AG09319 (cell line): ENCODE data around the gene KLRF1.

Experiments
- DNase-seq: peaks from one replicate; pipeline ENCODE4 v3.0.0-alpha.2; 2010; ENCODE audit warnings: low read depth; ENCODE audit errors: extremely low read depth
- CTCF ChIP-seq: IDR thresholded peaks from 2 replicates; pipeline ENCODE4 v1.5.1; 2011; ENCODE audit warnings: low read depth, mild to moderate bottlenecking, inconsistent platforms, low read length, moderate library complexity

Gene KLRF1

GRCh38 chr12:9796346-9796745, 30.9 kb upstream of the KLRF1 start:
- DNase-seq, result no peak
- TF ChIP-seq CTCF, result no peak

- DNase-seq, result no peak
- TF ChIP-seq CTCF, result no peak
Observed at GRCh38 chr12:9796971-9797370, 30.3 kb upstream of the KLRF1 start.

GRCh38 chr12:9797722-9798619, 29.3 kb upstream of the KLRF1 start:
- peak; percentile 26 for TF ChIP-seq CTCF
- no peak for DNase-seq

- TF ChIP-seq CTCF, result no peak
- DNase-seq, result no peak
Observed at GRCh38 chr12:9799961-9800360, 27.3 kb upstream of the KLRF1 start.

GRCh38 chr12:9805883-9806282, 21.4 kb upstream of the KLRF1 start:
- DNase-seq, result no peak
- no peak for TF ChIP-seq CTCF

- no peak for TF ChIP-seq CTCF
- no peak for DNase-seq
Observed at GRCh38 chr12:9806714-9807113, 20.6 kb upstream of the KLRF1 start.

- TF ChIP-seq CTCF, result no peak
- DNase-seq, result no peak
Observed at GRCh38 chr12:9808504-9808903, 18.8 kb upstream of the KLRF1 start.
